Measurements from ENCODE around the gene CCDC201. TPM values are rescaled to one million over a fixed set of nuclear protein-coding genes. Genes with fewer than 3 reads are reported as not detected.

Gene CCDC201
- total RNA-seq = not detected in 2 replicates
- polyA plus RNA-seq = not detected in 2 replicates

GRCh38 chr7:45873035-45873354 is at the start of gene CCDC201:
CCDC201 (minus strand) TSS chr7:45873082; CDS start chr7:45873007, 75 bp downstream.
- Histone ChIP-seq H3K27ac (no peak within 1 kb of the TSS), H3K9me3 (ENCODE audit: low read depth) (no peaks in the 10 kb centered on the region), H3K4me1 (ENCODE audit: low read depth) (no peaks in the 10 kb centered on the region), H3K36me3 (no peaks in the 10 kb centered on the region), H3K27me3 (peaks cover 16% of the 10 kb centered on the region), H3K4me3 (no peak within 1 kb of the TSS)
- DNase-seq (ENCODE audit: low read depth in 1 of 2, low spot score in 1 of 2) = no peak
- no peak for TF ChIP-seq CTCF (IDR thresholded peaks at IDR 0.05; ENCODE audit: low read depth, low read length)

DNA sequence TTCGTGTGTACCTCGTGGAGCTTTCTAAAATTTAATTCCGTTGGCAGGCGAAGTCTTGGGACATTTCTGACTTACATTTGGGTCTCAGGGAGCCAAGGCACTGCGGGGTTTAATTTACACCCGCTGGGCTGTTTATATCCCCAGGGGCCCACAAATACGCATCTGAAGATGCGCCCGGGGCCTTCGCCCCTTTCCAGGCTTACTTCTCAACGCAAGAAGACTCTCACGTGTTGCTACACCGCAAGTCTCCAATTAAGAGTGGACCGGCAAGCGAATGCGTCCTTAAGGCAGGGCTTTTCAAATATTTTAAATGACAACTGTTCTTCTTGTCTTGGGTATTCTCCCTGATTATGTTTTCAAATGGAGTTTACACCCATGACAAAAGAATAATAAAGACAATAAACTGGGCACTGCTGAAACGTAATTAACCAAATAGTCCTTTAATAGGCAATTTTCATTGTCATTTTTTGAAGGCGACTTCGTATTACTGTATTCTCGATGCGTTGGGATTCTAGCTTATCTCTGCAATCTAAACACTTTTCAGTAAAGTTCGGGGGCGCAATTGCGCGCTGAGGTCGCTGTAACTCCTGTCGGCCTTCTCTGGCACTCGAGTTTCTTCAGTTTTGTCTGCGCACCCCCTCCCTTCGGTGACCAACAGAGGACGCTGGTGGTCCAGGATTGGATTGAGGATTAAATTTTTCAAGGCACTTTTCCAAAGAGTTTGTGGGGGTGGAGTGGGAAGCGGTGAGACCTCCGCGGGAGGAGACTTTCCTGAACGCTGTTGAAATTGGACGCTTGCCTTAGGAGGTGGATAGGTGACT is 49.0 kb upstream of the CCDC201 start:
- peak; percentile 81 to 82 for DNase-seq (ENCODE audit: low read depth in 1 of 2, low spot score in 1 of 2)
- no peaks in the 10 kb centered on the region for H3K36me3 ChIP-seq
- TF ChIP-seq CTCF (IDR thresholded peaks at IDR 0.05; ENCODE audit: low read depth, low read length) = peak; percentile 99
- H3K27ac ChIP-seq = no peak overlapping the region
- H3K4me1 ChIP-seq (ENCODE audit: low read depth) = peaks cover 5% of the 10 kb centered on the region
- H3K9me3 ChIP-seq (ENCODE audit: low read depth) = no peaks in the 10 kb centered on the region
- peak overlapping the region; percentile 63 for H3K4me3 ChIP-seq
- peaks cover 47% of the 10 kb centered on the region for H3K27me3 ChIP-seq

- H3K27me3 ChIP-seq = peaks cover 50% of the 10 kb centered on the region
- H3K36me3 ChIP-seq = no peaks in the 10 kb centered on the region
- no peak overlapping the region for H3K27ac ChIP-seq
- H3K4me1 ChIP-seq (ENCODE audit: low read depth) = peaks cover 5% of the 10 kb centered on the region
- H3K9me3 ChIP-seq (ENCODE audit: low read depth) = no peaks in the 10 kb centered on the region
- H3K4me3 ChIP-seq = peak overlapping the region; percentile 63
- peak in 1 of 2 donors; percentile 31 for DNase-seq (ENCODE audit: low read depth in 1 of 2, low spot score in 1 of 2)
- TF ChIP-seq CTCF (IDR thresholded peaks at IDR 0.05; ENCODE audit: low read depth, low read length) = no peak
These were observed 48.5 kb upstream of the CCDC201 start for GRCh38 chr7:45921381-45921698.

- H3K36me3 ChIP-seq = no peaks in the 10 kb centered on the region
- H3K9me3 ChIP-seq (ENCODE audit: low read depth) = no peaks in the 10 kb centered on the region
- no peak for TF ChIP-seq CTCF (IDR thresholded peaks at IDR 0.05; ENCODE audit: low read depth, low read length)
- peak; percentile 73 to 80 for DNase-seq (ENCODE audit: low read depth in 1 of 2, low spot score in 1 of 2)
- H3K27me3 ChIP-seq = peaks cover 54% of the 10 kb centered on the region
- H3K4me1 ChIP-seq (ENCODE audit: low read depth) = peaks cover 5% of the 10 kb centered on the region
- peak within 1 kb of the TSS; percentile 63 for H3K4me3 ChIP-seq
- H3K27ac ChIP-seq = no peak within 1 kb of the TSS
These were observed 47.9 kb upstream of the CCDC201 start, which contains the start of gene IGFBP3 for GRCh38 chr7:45920502-45921380. IGFBP3 (minus strand) TSS chr7:45921272; CDS start chr7:45921140, 132 bp downstream.

DNA sequence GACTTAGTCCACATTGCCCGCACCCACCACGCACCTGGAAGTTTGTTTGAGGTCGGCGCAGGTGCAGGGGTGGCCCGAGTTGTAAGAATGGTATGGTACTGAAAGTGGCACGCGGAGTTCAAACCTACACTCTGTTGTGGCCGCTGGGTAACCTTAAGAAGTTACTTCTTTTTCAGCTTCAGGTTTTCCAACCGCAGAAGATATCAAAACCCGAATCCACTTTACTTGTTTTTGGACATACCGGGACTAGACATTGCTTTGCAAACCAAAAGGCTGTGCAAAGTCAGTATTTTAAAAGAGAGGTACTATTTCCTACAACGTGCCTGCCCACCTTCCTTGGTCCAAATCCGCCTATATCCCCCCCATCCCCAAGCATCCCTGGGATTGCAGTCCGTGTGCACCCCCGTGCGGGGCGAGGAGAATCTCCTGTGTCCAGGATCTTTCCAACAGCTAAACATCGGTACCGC is 47.1 kb upstream of the CCDC201 start:
- DNase-seq (ENCODE audit: low read depth in 1 of 2, low spot score in 1 of 2) = no peak
- Histone ChIP-seq H3K4me1 (ENCODE audit: low read depth) (peaks cover 5% of the 10 kb centered on the region), H3K27me3 (peaks cover 54% of the 10 kb centered on the region), H3K27ac (no peak overlapping the region), H3K9me3 (ENCODE audit: low read depth) (no peaks in the 10 kb centered on the region), H3K4me3 (peak overlapping the region; percentile 63), H3K36me3 (no peaks in the 10 kb centered on the region)
- TF ChIP-seq CTCF (IDR thresholded peaks at IDR 0.05; ENCODE audit: low read depth, low read length) = no peak

All from cardiac muscle cell (in vitro differentiated cells and primary cell).